Measurements from ENCODE around the gene MAP7D1.

The MAP7D1 gene

DNA sequence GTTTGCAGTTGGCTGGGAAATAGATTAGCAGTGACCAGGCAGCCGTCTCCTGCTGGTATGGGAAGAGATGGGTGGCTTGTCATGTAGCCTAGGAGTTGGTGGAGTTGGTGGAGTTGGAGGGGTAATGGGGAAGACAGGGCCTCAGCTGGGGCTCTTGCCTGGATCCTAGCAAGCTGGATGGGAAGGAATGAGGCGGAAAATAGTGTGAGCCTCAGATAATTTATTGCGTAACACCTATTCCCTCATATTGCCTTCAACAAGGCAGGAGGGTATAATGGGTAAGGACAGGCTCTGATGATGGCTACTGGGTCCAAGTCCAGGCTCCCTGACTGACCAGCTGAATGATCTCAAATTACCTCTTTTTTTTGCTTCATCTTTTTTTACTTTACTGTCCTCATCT, 12.6 kb downstream of the MAP7D1 start:
- TF ChIP-seq, protein P1, sequence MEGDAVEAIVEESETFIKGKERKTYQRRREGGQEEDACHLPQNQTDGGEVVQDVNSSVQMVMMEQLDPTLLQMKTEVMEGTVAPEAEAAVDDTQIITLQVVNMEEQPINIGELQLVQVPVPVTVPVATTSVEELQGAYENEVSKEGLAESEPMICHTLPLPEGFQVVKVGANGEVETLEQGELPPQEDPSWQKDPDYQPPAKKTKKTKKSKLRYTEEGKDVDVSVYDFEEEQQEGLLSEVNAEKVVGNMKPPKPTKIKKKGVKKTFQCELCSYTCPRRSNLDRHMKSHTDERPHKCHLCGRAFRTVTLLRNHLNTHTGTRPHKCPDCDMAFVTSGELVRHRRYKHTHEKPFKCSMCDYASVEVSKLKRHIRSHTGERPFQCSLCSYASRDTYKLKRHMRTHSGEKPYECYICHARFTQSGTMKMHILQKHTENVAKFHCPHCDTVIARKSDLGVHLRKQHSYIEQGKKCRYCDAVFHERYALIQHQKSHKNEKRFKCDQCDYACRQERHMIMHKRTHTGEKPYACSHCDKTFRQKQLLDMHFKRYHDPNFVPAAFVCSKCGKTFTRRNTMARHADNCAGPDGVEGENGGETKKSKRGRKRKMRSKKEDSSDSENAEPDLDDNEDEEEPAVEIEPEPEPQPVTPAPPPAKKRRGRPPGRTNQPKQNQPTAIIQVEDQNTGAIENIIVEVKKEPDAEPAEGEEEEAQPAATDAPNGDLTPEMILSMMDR (IDR thresholded peaks at IDR 0.05) = no peak

DNA sequence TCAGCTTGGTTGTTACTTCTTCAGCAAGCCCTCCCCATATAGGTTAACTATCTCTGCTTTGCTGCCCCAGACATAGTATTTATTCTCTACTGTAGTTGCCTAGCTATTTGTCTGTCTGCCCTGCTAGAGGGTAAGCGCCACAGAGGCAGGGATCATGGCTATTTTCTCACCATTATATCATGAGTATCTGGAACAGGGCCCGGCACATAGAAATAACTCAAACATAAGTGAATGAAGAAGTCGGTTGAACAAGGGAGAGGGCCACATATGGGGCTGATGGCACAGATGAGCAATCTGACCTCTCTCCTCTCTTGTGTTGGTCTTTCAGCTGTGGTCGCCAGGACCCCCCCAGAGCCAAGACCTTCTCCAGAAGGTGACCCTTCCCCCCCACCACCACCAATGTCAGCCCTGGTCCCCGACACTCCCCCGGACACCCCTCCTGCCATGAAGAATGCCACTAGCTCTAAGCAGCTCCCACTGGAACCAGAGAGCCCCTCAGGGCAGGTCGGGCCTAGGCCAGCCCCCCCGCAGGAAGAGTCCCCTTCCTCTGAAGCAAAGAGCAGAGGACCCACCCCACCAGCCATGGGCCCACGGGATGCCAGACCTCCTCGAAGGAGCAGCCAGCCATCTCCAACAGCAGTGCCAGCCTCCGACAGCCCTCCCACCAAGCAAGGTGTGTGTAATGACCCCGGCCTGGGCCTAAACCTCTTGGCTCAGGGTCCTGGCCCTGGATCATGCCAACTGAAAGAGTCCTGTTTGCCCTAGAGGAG, 14.9 kb downstream of the MAP7D1 start:
- TF ChIP-seq, protein P1 (IDR thresholded peaks at IDR 0.05) = no peak

DNA sequence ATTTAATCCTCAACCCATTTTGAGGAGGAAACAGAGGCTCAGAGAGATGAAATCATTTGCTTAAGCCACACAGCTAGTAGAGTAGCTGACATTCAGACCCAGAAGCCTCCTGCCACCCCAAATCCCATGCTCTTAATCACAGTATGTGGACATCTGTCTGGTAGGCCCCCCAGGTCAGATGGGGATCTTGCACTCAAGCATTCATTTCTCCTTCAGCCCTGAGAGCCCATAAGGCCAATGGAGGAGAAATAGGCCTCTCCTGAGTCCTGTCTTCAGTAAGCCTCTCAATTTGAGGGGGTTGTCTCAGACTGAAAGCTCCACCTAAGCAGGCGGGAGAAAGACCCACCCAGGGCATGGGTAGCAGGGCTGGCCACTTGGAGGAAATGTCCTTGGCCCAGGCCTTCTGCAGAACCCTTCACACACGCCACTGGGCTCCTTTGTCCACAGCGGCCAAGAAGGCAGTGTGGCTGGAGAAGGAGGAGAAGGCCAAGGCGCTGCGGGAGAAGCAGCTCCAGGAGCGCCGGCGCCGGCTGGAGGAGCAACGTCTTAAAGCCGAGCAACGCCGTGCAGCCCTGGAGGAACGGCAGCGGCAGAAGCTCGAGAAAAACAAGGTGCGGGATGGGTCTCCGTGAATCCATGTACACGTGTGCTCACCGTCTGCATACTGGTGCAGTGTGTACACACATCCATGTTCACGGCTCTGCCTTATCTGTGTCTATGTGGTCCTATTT, 16.2 kb downstream of the MAP7D1 start:
- TF ChIP-seq, protein P1 (IDR thresholded peaks at IDR 0.05) = no peak

DNA sequence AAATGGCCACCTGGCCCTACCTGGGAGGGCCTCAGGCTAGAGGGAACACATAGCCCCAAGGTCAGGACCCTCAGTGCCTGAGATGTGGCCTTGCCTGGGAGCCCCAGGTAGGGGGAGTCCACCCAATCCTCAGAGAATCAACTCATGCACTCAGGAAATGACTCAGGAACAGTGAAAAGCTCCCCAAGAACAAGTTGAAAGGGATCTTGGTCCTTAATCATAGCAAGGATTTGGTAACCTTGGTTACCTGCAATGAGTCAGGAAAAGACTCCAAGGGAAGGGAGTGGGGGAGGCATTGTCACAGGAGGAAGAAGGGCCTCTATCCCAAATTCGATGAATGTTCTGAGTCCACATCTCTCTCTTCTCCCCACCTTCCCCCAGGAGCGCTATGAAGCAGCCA, 17.0 kb downstream of the MAP7D1 start:
- TF ChIP-seq, protein P1 (IDR thresholded peaks at IDR 0.05) = no peak

DNA sequence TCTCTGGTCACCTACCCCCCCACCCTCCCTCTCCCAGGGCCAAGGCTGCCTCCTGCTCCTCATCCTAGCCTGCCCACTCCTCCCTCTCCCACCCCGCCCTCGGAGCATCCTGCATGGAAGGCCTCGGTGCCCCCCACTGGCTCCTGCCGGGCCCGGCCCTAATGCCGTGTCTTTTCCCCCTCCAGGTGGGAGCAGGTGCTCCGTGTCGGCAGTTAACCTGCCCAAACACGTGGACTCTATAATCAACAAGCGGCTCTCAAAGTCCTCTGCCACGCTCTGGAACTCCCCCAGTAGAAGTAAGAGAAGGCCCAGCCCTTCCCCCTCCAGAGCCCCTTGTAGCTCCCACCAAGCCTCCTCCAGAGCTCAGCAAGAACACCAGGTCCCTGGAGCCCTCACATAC, 18.8 kb downstream of the MAP7D1 start:
- TF ChIP-seq, protein P1 (IDR thresholded peaks at IDR 0.05) = no peak

DNA sequence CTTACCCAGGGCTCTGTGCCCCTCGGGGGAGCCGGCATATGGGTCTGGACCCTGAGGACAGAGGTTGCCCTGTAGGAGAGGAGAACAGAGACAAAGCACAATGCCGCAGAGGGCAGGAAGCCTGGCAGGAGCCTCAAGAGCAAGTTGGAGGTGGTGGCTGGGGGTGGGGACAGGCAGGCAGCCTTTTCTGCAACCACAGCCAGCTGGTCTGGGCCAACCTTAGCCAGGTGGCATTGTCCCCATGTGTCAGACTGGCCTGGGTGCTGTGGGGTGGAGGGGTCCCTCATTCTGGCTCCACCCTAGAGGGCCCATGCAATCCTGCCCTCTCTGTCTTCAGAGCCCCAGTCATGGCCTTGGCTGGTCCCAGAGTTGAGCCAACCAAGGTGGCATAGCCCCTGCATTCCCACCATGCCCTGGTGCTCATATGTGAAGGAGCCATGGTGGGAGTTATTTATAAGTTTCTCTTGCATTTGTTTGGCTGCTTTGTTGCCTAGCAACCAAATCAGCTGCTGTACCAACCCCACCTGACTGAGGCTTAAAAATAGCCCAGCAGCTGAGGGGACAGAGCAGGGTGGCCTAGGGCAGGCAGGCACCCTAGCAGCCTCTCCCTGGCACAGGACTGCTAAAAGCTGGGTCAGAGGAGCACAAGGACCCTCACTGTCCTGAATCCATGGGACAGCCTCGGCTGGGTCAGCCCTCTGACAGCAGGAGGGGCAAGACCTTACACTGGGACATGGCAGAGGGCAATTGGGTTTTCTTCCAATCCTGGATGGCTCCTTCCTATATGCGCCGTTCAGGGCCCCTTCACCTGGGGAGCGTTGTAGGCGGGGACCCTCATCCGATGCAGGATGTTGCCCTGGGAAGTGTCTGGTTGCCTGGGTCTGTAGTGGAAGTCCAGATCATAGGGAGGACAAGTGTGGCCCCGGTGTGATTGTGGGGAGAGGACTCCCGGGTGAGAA, 19.5 kb downstream of the MAP7D1 start:
- TF ChIP-seq, protein P1 (IDR thresholded peaks at IDR 0.05) = no peak
